Retinal pigment epithelial cell (primary cell): ENCODE data around the gene RNF217.

Experiments used
- DNase-seq: peaks from one replicate; pipeline ENCODE4 v3.0.0-alpha.2; 2010; ENCODE audit warnings: low read depth
- H3K4me3 ChIP-seq: 2 replicates; pipeline ENCODE4 v1.5.1; 2011; ENCODE audit warnings: mild to moderate bottlenecking, low read length, control low read depth, moderate library complexity
- CTCF ChIP-seq: conservative IDR thresholded peaks from 2 replicates; pipeline ENCODE4 v1.5.1; 2011; ENCODE audit warnings: low read depth, low read length, control low read depth, inconsistent platforms

RNF217 gene

GRCh38 chr6:125003070-125003469 is 40.8 kb downstream of the RNF217 start:
- DNase-seq = no peak
- H3K4me3 ChIP-seq = no peak overlapping the region
- TF ChIP-seq CTCF = no peak

- no peak for TF ChIP-seq CTCF
- no peak for DNase-seq
- no peak overlapping the region for H3K4me3 ChIP-seq
These were observed 42.0 kb downstream of the RNF217 start for GRCh38 chr6:125004198-125004597.

- TF ChIP-seq CTCF = no peak
- H3K4me3 ChIP-seq = no peak overlapping the region
- no peak for DNase-seq
These were observed 42.8 kb downstream of the RNF217 start for GRCh38 chr6:125004797-125005595.

- DNase-seq = no peak
- no peak for TF ChIP-seq CTCF
- no peak overlapping the region for H3K4me3 ChIP-seq
These were observed 46.0 kb downstream of the RNF217 start for GRCh38 chr6:125008261-125008703.

- TF ChIP-seq CTCF = no peak
- H3K4me3 ChIP-seq = no peak overlapping the region
- DNase-seq = no peak
These were observed 46.7 kb downstream of the RNF217 start for GRCh38 chr6:125008957-125009356.

GRCh38 chr6:125009578-125009977 is 47.3 kb downstream of the RNF217 start:
- no peak overlapping the region for H3K4me3 ChIP-seq
- no peak for DNase-seq
- no peak for TF ChIP-seq CTCF

GRCh38 chr6:125013938-125014660 is 51.9 kb downstream of the RNF217 start:
- H3K4me3 ChIP-seq = no peak overlapping the region
- no peak for TF ChIP-seq CTCF
- DNase-seq = no peak
